GM18498 (cell line): ENCODE data around the gene CBY1.
A peak's percentile ranks its signal among the peaks of the same experiment; 100 is the strongest.
"Not testable (repeated sequence)": the region's sequence is repeated elsewhere in the genome, so short reads cannot be mapped to it uniquely, and the experiment has no call there.

Experiments
- ATAC-seq: cut with Tn5 transposase; IDR thresholded peaks from one replicate; pipeline ENCODE4 v1.9.1; 2021; ENCODE audit warnings: mild to moderate bottlenecking, moderate library complexity; ENCODE audit not compliant: unreplicated experiment

Gene CBY1

DNA sequence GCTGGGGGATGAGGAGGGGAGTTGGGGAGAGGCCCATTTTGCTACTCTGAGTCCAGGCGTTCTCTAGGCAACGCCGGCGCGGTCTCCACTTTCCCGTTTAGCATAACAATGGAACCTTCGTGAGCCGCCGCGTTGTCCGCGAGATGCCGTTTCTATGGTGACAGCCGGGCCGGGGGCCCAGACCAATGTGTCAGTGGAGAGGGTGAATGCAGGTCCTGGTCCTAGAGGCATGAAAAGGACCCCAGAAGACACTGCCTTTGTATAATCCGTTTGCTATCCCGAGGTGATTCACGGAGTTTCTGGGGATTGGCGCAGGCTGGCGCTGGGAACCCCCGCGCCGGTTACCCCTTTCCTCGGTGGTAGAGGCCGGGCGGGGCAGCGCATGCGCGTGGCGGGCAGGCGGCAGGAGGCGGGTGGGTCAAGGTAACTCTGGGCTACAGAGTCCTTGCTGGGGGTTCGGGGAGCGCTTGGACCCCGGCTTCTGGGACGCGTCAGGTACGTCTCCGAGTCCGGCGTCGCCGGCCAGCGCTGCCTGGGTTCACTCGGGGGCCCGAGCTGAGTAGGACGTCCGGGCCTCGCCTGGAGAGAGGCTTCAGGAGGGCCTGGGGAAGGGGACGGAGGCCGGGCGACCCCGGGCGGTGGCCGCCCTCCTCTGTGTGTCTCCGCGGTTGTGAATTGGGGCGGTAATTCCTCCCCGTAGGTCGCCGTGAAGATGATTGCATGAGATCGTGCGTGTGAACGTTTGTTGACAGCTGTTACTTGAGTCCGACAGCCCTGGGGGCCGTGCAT, at the start of gene CBY1, which contains the start of gene FAM227A:
Gene CBY1, plus strand, starts transcription at position 383 of the 789 bp plus-strand sequence. CDS start 11,417 bp downstream, outside the sequence.
Gene FAM227A, minus strand, starts transcription at position 137 of the 789 bp plus-strand sequence. CDS start 6,224 bp downstream, outside the sequence.
- peak; percentile 80 for ATAC-seq

DNA sequence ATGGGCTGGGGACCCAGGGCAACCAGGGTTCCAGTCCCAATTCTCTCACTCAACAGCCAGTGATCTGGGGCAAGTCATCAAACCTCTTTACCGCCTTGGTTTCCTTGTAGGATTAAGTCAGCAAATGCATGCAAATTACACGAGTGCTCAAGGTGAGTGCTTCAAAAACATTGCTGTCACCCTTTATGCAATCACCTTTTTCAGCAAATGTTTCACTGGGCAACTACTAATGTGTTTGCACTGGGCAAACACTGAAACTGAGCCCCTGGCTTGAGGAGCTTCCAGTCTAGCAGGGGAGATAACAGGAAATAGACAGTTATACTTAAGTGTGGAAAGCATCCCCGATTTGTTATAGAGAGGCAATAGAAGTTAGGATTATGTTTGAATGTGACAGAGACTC, 48.8 kb upstream of the CBY1 start:
- no peak for ATAC-seq

DNA sequence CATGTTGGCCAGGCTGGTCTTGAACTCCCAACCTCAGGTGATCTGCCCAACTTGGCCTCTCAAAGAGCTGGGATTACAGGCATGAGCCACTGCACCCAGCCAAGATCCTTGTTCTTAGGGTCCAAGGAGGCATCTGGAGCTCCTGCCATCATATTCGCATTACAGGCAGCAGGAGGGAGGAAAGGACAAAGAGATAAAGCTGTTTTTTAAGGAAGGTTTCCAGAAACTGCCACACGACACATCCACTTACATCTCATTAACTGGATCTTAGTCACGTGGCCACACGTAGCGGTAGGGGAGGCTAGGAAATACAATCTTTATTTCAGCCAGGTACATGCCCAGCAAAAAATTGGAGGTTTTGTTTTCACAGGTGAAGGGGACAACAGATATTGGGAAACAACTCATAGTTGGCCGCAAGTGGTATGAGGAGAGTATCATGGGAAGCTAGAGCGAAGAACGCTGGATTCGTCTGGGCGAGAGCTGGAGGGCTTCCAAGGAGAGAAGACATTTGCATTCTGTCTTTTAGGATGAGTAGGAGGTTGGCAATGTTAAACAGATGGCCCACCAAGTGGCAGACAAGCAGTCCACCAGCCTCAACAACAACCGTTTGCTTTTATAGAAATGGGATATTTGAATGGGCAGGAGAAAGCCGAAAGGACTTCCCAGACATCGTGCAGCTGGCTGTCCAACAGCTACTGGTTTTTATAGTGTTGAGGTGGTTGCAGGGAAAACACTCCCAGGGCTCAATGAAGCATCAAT, 47.3 kb upstream of the CBY1 start:
- no peak for ATAC-seq

DNA sequence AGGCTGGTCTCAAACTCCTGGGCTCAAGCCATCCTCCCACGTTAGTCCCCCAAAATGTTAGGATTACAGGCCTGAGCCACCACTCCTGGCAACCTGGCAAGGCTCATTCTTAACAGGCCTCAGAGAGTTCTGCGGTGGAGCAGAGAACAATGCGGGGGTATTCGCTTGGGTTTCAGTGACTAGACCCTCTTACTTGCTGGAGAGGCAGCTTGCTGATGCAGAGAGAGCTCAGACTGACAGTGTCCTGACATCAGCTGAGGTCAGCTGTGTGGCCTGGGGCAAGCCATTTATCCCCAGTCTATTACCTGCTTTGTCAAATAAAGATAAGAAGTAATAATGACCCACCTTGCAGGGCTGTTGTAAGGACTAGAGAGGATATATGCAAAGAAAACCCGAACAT, 46.2 kb upstream of the CBY1 start:
- no peak for ATAC-seq

DNA sequence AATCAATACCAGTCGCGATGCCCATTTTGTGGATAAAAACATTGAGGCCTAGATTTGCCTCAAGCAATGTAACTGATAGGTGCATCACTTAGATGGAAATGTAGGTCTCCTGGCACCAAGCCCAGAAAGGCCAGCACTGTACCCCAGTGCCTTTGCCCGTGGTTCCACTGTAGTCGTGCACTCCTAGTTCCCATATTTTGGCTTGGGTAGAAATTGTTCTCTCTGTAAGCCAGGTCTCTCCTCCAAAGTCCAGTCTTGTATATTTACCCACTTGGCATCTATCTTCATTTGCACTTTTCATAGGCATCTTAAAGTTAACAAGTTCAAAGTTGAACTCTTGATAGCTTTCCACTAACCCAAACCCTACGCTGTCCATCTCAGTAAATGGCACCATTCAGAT, 44.9 kb upstream of the CBY1 start:
- ATAC-seq: no peak

DNA sequence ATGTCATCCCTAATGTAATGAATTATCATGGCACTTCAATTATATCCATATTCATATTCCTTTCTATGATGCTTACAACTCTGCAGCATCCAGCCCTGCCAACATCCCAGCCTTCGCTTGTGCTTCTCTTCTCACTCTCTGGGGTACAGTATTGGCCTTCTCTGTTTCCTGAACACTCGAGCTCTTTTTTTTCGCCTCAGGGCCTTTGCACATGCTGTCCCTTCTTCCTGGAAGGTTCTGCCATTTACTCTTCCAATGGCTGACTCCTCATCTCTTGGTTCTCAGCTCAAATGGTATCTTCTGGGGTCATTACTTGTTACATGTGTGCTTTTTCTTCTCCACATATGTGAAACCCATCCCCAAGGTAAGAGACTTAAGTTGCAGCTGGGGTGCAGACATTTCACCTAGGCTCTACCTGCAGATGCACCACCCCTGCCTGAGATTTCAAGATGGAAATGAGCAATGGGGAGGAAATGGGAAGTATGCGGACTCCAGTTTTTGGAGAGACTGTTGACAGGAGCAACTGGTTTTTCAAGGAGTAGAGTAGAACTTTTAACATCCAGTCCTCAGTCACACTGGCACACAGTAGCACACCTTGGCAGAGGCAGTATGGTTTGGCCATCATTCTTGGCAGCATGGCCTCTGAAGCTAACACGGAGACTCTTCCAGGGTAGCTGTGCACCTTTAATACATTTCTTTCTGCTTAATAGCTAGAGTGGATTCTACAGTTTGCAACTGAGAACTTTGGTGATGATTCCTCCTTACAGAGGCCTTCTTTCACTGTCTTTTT, 44.0 kb upstream of the CBY1 start:
- ATAC-seq: no peak

DNA sequence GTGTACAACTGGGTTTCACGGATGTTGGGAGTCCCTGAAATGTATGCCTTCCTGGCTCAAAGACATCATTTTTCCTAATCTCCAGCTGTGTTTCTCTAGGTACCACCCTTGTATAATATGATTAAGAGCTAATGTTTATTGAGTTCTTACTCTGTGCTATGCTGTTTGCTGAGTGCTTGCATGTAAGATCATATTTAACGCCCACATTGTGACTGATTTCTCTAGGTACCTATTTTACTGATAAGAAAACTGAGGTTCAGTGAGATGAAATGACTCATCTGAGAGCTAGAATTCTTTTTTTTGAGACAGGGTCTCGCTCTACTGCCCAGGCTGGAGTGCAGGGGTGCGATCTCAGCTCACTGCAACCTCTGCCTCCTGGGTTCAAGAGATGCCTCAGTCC, 42.9 kb upstream of the CBY1 start:
- no peak for ATAC-seq

DNA sequence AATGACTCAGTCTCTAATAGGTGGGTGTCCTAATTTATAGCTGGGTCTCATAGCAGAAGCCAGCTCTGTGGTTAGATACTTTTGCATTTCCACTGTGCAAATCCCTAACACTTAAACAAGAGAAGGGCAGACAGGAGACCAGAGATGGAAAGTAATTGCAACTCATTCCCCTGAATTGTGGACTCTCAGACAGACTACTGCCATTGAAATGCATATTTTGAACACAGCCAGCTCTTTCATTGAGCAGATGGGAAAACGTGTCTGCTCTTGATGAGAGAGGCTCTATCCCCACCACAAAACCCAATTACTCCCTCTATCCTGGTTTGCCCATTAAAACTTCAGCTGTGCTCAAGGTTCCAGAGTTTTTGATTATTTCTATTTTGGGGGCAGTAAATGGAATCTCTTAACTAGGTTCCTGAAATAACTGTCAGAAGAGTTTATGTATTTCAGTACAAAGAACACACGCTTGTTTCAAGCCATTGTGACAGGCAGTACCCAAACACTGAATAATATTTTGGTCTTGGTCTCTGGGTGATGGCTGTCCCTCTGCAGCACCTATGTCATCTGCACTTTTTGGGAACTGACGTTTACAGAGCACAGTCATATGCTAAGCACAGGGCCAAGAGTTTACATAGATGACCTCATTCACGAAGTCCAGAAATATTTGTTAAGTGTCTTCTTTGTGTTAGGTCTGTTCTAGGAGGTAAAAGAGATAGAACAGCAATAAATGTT, 41.9 kb upstream of the CBY1 start:
- ATAC-seq: no peak

DNA sequence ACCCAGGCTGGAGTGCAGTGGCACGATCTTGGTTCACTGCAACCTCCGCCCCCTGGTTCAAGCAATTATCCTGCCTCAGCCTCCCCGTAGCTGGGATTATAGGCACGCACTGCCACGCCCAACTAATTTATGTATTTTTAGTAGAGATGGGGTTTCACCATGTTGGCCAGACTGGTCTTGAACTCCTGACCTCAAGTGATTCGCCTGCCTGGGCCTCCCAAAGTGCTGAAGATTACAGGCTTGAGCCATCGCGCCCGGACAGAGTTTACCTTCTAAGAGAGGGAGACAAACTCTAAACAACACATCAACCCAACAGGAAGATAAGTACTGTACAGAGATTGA, 41.4 kb upstream of the CBY1 start:
- not testable (repeated sequence) for ATAC-seq

DNA sequence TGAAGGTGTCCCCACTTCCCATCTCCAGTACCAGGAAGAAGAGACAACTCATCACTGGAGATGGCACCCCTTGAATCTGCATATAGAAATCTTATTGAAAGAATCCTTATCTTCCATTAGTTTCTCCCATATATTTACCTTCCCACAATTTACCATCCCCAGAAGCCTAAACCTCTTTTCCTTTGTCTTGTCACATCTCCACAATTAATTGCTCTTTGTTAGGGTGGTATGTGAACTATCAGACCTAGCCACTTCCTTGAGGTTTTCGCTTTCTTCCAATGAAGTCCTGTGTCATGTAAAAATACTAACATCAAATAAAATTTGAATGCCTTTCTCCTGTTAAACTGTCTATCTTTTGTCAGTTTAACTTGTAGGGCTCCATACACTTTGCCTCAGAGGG, 38.2 kb upstream of the CBY1 start:
- ATAC-seq: no peak

DNA sequence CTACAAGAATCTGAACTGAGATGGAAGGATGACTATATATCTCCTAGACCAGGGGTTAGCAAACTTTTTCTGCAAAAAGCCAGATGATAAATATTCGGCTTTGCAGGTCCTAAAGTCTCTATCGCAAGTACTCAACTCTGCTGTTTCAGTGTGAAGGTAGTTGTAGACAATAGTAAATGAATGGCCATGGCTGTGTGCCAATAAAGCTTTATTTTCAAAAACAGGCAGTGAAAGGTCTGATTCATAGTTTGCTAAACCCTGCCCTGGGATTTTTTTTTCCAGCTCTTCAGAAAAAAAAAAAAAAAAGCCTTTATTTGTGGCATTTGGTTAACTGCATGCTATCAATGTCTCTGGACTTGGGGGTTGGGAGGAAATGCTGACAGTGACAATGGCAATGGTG, 37.8 kb upstream of the CBY1 start:
- ATAC-seq: no peak

DNA sequence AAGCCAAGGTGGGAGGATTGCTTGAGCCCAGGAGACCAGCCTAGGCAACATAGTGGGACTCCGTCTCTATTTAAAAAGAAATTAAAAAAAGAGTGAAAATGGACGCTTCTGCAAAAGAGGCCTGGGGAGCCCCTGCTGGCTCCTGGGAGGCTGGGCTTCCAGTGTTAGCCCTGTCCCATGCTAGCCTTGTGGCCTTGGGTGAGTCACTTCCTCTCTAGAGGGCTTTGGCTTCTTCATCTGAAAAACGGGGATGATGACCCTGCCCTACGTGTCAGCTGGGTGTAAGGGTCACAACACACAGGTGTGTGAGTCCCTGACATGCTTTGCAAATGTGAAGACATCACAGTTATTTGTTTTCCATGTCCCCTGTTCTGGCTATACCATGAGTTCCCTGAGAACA, 33.1 kb upstream of the CBY1 start:
- ATAC-seq: no peak

DNA sequence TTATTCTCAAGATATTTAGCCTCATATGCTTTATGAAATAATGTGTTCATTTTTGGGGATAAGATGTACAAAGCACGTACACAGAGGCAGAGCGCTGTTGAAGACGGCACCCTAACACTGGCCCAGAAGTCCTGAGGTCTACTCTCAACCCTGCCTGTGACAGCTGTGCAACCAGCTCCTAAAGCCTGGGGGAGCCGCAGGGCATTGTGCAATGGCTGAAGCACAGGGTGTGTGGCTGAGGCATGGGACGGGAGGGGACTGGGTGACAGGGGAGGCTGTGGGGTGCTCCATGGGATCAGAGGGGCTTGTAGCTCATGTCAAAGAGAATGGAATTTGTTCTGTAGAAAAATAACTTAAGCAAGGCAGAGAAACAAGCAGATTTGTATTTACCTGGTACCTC, 28.0 kb upstream of the CBY1 start:
- no peak for ATAC-seq

DNA sequence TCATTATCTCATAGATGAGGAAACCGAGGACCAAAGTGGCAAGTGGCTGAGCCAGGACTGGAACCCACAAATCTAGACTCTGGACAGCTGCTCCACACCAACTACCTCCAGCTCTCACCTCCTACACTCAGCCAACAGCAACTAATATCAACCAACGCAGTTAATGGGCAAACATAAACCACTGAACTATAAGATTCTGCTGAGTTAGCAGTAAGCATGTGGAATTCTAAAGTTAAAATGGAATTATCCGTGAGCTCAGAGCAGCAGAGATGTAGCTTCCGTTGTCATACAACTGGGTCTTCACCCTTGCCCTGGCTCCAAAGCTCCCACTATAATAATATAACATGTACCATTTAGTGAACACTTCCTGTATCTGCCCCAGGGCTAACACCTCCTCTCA, 27.3 kb upstream of the CBY1 start:
- ATAC-seq: no peak

DNA sequence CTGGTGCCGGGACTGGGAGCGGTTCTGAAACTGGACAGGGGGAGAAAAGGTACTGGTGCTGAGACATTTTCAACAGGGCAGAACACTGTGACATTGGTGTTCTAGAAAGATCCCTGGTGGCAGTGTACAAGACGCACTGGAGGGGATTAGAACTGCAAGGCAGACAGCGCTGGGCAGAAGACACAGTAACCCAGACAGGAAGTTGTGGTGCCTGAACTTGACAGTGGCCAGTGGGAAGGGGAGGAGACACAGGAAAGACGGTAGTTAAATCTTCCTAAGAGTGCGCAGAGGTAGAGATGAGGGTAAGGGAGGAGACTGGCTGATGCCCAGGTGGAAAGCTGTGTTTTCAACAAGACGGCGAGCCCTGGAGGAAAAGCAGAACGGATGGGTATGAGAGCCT, 24.7 kb upstream of the CBY1 start:
- ATAC-seq: no peak

DNA sequence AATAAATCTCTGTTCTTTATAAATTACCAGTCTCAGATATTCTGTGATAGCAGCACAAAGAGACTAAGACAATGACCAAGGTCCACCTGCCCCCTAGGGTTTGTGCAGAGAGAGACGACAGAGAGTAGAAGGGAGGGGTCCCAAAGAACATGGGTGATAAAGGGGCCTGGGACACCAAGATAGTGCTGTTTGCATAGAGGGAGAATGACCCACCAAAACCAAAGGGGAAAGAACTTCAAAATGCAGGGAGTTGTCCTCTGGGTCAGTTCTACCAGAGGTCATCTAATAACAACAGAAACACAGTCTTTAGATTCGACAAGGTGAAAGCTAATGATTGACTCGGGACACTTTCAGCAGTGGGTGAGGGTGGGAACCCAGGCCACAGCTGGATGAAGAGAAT, 23.9 kb upstream of the CBY1 start:
- ATAC-seq: no peak

DNA sequence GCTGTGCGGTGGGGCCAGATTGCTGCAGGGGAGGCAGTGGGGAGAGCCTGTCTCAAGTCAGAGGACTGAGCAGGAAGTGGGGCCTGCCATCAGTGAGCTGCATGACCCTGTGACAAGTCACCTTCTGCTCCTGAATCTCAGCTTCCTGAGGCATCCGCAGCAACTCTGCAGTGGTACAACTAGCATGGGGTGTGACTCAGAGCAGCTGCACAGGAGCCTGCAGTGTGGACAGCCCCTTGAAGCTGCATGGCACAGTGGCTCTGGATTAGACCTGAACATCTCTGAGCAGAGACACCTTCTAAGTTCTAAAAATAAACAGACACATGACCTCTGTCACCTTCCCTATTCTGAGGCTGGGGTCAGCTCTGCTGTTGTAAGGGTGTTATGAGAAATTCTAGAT, 18.2 kb upstream of the CBY1 start:
- ATAC-seq: no peak

DNA sequence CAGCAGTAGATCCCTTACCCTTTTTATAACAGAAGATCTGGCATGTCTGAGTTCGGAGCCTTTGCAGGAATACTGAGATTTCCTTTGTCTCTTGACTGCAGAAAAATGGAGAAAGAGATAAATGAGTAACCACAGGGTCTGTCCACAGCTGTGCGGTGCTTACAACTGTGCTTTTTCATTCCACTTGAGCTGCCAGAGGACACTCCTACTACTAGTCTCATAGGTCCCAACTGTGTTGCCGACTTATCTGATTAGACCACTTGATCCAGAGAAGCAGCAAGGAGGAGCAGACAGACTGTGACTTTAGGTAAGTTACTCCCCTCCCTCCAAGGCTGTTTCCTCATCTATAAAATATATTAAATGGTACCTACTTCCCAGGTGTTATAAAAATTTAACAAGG, 17.7 kb upstream of the CBY1 start:
- no peak for ATAC-seq

DNA sequence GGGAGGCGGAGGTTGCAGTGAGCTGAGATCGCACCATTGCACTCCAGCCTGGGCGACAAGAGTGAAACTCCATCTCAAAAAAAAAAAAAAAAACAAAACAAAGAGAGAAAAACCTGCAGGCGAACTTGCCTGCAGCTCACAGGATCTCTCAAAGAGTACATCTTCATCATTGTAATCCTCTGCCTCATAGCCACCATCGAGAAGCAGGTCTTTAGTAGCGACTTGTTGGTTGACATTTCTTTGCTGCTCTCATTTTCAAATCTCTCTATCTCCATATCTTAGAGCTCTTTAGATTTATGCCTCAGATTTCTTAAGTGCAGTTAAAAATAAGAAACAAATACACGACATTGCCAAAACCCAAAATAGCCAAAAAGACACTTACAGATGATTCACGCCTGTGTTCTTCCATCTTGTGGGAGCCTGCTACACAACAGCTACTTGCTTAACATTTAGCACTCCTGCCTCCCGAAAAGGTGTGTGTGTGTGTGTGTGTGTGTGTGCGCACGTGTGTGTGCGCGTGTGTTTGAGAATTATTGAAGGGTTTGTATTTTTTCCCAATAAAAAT, 14.9 kb upstream of the CBY1 start:
- ATAC-seq: no peak

DNA sequence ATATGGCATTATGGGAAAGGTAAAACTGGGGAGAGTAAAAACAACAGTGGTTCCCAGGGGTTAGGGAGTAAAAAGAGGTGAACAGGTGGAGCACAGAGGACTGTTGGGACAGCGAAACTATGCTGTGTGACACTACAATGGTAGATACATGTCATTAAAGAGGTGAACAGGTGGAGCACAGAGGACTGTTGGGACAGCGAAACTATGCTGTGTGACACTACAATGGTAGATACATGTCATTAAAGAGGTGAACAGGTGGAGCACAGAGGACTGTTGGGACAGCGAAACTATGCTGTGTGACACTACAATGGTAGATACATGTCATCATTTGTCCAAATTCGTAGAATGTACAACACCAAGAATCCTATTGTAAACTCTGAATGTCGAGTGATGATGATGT, 12.2 kb upstream of the CBY1 start:
- ATAC-seq: not testable (repeated sequence)

DNA sequence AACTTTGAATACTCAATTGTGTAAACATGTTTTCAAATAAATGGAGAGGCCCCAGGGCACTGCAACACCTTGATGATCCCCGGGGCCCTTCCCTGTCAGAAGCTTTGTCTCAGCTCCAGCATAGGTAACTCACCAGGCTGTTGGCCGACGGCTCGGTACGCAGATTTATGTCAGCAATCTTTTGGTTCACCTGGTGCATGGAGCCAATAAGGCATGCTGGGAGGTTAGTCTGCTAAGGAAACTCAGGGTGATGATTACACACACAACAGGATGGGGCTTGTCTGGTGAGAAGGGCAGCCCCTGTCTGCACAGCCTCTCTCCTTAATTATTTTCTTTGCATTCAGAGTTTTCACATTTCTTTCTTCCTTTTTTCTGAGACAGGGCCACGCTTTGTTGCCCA, 11.0 kb upstream of the CBY1 start:
- no peak for ATAC-seq
